A673 (cell line): ENCODE measurements around the gene F2. TPM values are rescaled to one million over a fixed set of nuclear protein-coding genes. Genes with fewer than 3 reads are reported as not detected.

Experiments
- BruUV-seq: library from RNA; stranded (reverse); fragments of 400-500 nt; replicated peaks from 2 replicates; lab custom pipeline; 2021; lab: Mats Ljungman, UMichigan
- CTCF ChIA-PET: fragments of 300-600 bp; sonication (Branson Sonifier 250); formaldehyde crosslinking; loops from one replicate; lab custom pipeline; 2022; ENCODE audit warnings: antibody characterized with exemption; lab: Charles Lee
- POLR2A ChIA-PET: fragments of 300-600 bp; sonication (Branson Sonifier 250); formaldehyde crosslinking; loops from one replicate; lab custom pipeline; 2022; ENCODE audit warnings: antibody characterized with exemption; ENCODE audit not compliant: low non-redundant PET; lab: Charles Lee
- DNase-seq: peaks from one replicate; pipeline ENCODE4 v3.0.0-alpha.2; 2015; ENCODE audit warnings: low spot score
- H3K27ac ChIP-seq: fragments of 200-600 bp; sonication (generic); 2 replicates; pipeline ENCODE4 v1.5.1; 2016; ENCODE audit warnings: mixed run types, low read depth, mild to moderate bottlenecking, mixed read lengths, antibody characterized with exemption, low read length; ENCODE audit not compliant: poor library complexity, severe bottlenecking
- H3K27me3 ChIP-seq: fragments of 200-600 bp; sonication (generic); replicated peaks from 2 replicates; pipeline ENCODE4 v1.6.1; 2017; ENCODE audit warnings: mixed run types, low read depth, mild to moderate bottlenecking, mixed read lengths, antibody characterized with exemption, low read length; ENCODE audit not compliant: insufficient read depth, poor library complexity
- H3K36me3 ChIP-seq: fragments of 200-600 bp; sonication (generic); 2 replicates; pipeline ENCODE4 v1.6.1; 2016; ENCODE audit warnings: mixed run types, mild to moderate bottlenecking, mixed read lengths, antibody characterized with exemption, low read length; ENCODE audit not compliant: insufficient read depth, poor library complexity, severe bottlenecking
- H3K4me1 ChIP-seq: fragments of 200-600 bp; sonication (generic); 2 replicates; pipeline ENCODE4 v1.6.1; 2017; ENCODE audit warnings: mixed run types, mild to moderate bottlenecking, mixed read lengths, antibody characterized with exemption, low read length; ENCODE audit not compliant: insufficient read depth, poor library complexity, severe bottlenecking
- H3K4me3 ChIP-seq: fragments of 200-600 bp; sonication (generic); 2 replicates; pipeline ENCODE4 v1.5.1; 2016; ENCODE audit warnings: low read depth, mixed run types, mild to moderate bottlenecking, mixed read lengths, low read length; ENCODE audit not compliant: poor library complexity, severe bottlenecking
- H3K9me3 ChIP-seq: fragments of 200-600 bp; sonication (generic); 2 replicates; pipeline ENCODE4 v1.6.1; 2016; ENCODE audit warnings: mixed run types, low read depth, mild to moderate bottlenecking, mixed read lengths, antibody characterized with exemption, low read length; ENCODE audit not compliant: poor library complexity, severe bottlenecking
- EZH2 ChIP-seq: fragments of 200-600 bp; sonication (generic); IDR thresholded peaks from 2 replicates; pipeline ENCODE4 v1.6.1; 2017; ENCODE audit warnings: borderline replicate concordance, low read depth, mild to moderate bottlenecking, mixed read lengths, antibody characterized with exemption, low read length; ENCODE audit not compliant: poor library complexity, severe bottlenecking
- intact Hi-C: fragments of 100-400 bp; cut with micrococcal nuclease; formaldehyde crosslinking; loops from one replicate; pipeline ENCODE4 v1.10.0; 2022; ENCODE audit not compliant: unreplicated experiment
- total RNA-seq: library from RNA; stranded (reverse); gene quantifications from 2 replicates; pipeline ENCODE4 v1.2.3, GENCODE V29; 2021
- TF ChIP-seq, protein P1 (sequence below): fragments of 300-800, 200-600 bp; sonication (generic); conservative IDR thresholded peaks from 2 replicates; pipeline ENCODE4 v1.5.1; 2017; ENCODE audit warnings: low read depth, mild to moderate bottlenecking, antibody characterized with exemption, low read length, moderate library complexity, mixed read lengths

The F2 gene
- total RNA-seq, 1 experiment from 2014 or later: not detected

GRCh38 chr11:46729110-46730027, 10.4 kb downstream of the F2 start:
- no peak overlapping the region for H3K27ac ChIP-seq
- no peak for TF ChIP-seq EZH2
- TF ChIP-seq, protein P1, sequence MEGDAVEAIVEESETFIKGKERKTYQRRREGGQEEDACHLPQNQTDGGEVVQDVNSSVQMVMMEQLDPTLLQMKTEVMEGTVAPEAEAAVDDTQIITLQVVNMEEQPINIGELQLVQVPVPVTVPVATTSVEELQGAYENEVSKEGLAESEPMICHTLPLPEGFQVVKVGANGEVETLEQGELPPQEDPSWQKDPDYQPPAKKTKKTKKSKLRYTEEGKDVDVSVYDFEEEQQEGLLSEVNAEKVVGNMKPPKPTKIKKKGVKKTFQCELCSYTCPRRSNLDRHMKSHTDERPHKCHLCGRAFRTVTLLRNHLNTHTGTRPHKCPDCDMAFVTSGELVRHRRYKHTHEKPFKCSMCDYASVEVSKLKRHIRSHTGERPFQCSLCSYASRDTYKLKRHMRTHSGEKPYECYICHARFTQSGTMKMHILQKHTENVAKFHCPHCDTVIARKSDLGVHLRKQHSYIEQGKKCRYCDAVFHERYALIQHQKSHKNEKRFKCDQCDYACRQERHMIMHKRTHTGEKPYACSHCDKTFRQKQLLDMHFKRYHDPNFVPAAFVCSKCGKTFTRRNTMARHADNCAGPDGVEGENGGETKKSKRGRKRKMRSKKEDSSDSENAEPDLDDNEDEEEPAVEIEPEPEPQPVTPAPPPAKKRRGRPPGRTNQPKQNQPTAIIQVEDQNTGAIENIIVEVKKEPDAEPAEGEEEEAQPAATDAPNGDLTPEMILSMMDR: no peak
- BruUV-seq: no TSS peak
- no peak for DNase-seq
- no peak overlapping the region for H3K4me3 ChIP-seq
- ChIA-PET POLR2A (interaction anchor here (0.5 kb wide), 1 partner anchor 1271 kb away, joined by 12 read pairs; no protein-coding TSS in a partner anchor), CTCF (no interaction called here)
- H3K27me3 ChIP-seq: no peaks in the 10 kb centered on the region
- intact Hi-C loops: loop anchor here (10.0 kb wide), 1 partner anchor 345 kb away; the partner anchor contains the start of gene MDK
- no peaks in the 10 kb centered on the region for H3K36me3 ChIP-seq
- no peaks in the 10 kb centered on the region for H3K9me3 ChIP-seq
- H3K4me1 ChIP-seq: no peaks in the 10 kb centered on the region

- DNase-seq: no peak
- ChIA-PET POLR2A (no interaction called here), CTCF (no interaction called here)
- H3K36me3 ChIP-seq: no peaks in the 10 kb centered on the region
- H3K27me3 ChIP-seq: no peaks in the 10 kb centered on the region
- no peak overlapping the region for H3K27ac ChIP-seq
- H3K4me1 ChIP-seq: no peaks in the 10 kb centered on the region
- no peak overlapping the region for H3K4me3 ChIP-seq
- intact Hi-C loops: no loop called here
- TF ChIP-seq, protein P1: no peak
- no peak for TF ChIP-seq EZH2
- no TSS peak for BruUV-seq
- no peaks in the 10 kb centered on the region for H3K9me3 ChIP-seq
Measured at GRCh38 chr11:46731545-46731944, 12.5 kb downstream of the F2 start.

- Histone ChIP-seq H3K36me3 (no peaks in the 10 kb centered on the region), H3K9me3 (no peaks in the 10 kb centered on the region), H3K4me3 (no peak overlapping the region), H3K4me1 (no peaks in the 10 kb centered on the region), H3K27ac (no peak overlapping the region), H3K27me3 (no peaks in the 10 kb centered on the region)
- CTCF ChIA-PET: no interaction called here
- DNase-seq: no peak
- POLR2A ChIA-PET: no interaction called here
- TF ChIP-seq, protein P1: no peak
- TF ChIP-seq EZH2: no peak
- no TSS peak for BruUV-seq
- intact Hi-C loops: no loop called here
Measured at GRCh38 chr11:46733234-46733633, 14.2 kb downstream of the F2 start.
